GM12878 (cell line): ENCODE measurements around the gene TSTD2. TPM values are rescaled to one million over a fixed set of nuclear protein-coding genes. Genes with fewer than 3 reads are reported as not detected.

ENCODE experiments used
- ATAC-seq: fragments of 200-7000 bp; cut with Tn5 transposase; 3 replicates; pipeline ENCODE4 v1.9.1; 2020; ENCODE audit warnings: mild to moderate bottlenecking, moderate library complexity
- BruUV-seq: library from RNA; stranded (reverse); fragments of 400-500 nt; replicated peaks from 2 replicates; lab custom pipeline; 2021; lab: Mats Ljungman, UMichigan
- CTCF ChIA-PET: fragments of 300-600 bp; sonication (Branson Sonifier 250); formaldehyde crosslinking; extraction: SDS; loops from one replicate; lab custom pipeline; 2021; ENCODE audit warnings: inconsistent platforms; lab: Yijun Ruan, JAX
- POLR2A ChIA-PET: fragments of 350-600 bp; formaldehyde crosslinking; extraction: SDS; loops from one replicate; lab custom pipeline; 2021; ENCODE audit warnings: inconsistent platforms; lab: Charles Lee
- RAD21 ChIA-PET: fragments of 300-600 bp; sonication (Branson Sonifier 250); formaldehyde crosslinking; loops from one replicate; lab custom pipeline; 2023; ENCODE audit warnings: antibody characterized with exemption; ENCODE audit not compliant: unreplicated experiment; lab: Charles Lee
- SMC1A ChIA-PET: fragments of 300-600 bp; sonication (Branson Sonifier 250); formaldehyde crosslinking; loops from one replicate; lab custom pipeline; 2023; ENCODE audit not compliant: unreplicated experiment, uncharacterized antibody; lab: Charles Lee
- DNase-seq: peaks from one replicate; pipeline ENCODE4 v3.0.0-alpha.2; 2011; ENCODE audit warnings: low read depth, low spot score
- FAIRE-seq: peaks from 3 replicates; lab custom pipeline; 2011; peaks lifted over from hg19 to GRCh38; lab: Jason Lieb, UNC
- H2AFZ ChIP-seq: 2 replicates; pipeline ENCODE4 v1.6.0; 2011; ENCODE audit warnings: low read depth, low read length, control low read depth; ENCODE audit not compliant: control insufficient read depth
- H3K27ac ChIP-seq: 2 replicates; pipeline ENCODE4 v1.5.1; 2011; ENCODE audit warnings: control low read depth; ENCODE audit not compliant: control insufficient read depth, insufficient read depth
- H3K27me3 ChIP-seq, 2 experiments: replicated peaks in 1 of 2; 2 replicates each; pipeline versions ENCODE4 v1.6.0 to v1.6.1; 2011; ENCODE audit warnings: low read length in 1 of 2; ENCODE audit not compliant: control insufficient read depth in 2 of 2, insufficient read depth in 2 of 2
- H3K36me3 ChIP-seq, 2 experiments: 2 replicates each; pipeline ENCODE4 v1.5.1; 2011; ENCODE audit warnings: low read length in 1 of 2; ENCODE audit not compliant: control insufficient read depth in 2 of 2, insufficient read depth in 2 of 2
- H3K4me1 ChIP-seq: 2 replicates; pipeline ENCODE4 v1.6.1; 2011; ENCODE audit warnings: mild to moderate bottlenecking, low read length, moderate library complexity, mixed read lengths; ENCODE audit not compliant: control insufficient read depth, insufficient read depth
- H3K4me2 ChIP-seq: 2 replicates; pipeline ENCODE4 v1.6.0; 2011; ENCODE audit warnings: control low read depth; ENCODE audit not compliant: control insufficient read depth, insufficient read depth
- H3K4me3 ChIP-seq: fragments of 200-600 bp; sonication (generic); 2 replicates; pipeline ENCODE4 v1.5.1; 2016
- H3K79me2 ChIP-seq: 2 replicates; pipeline ENCODE4 v1.6.0; 2011; ENCODE audit warnings: low read length; ENCODE audit not compliant: control insufficient read depth, insufficient read depth
- H3K9ac ChIP-seq: 2 replicates; pipeline ENCODE4 v1.8.0; 2011; ENCODE audit warnings: low read length, control low read depth, mixed read lengths; ENCODE audit not compliant: control insufficient read depth, insufficient read depth
- H3K9me3 ChIP-seq: replicated peaks from 3 replicates; pipeline ENCODE4 v1.5.1; 2011; ENCODE audit warnings: mild to moderate bottlenecking, low read length; ENCODE audit not compliant: control insufficient read depth, insufficient read depth
- H4K20me1 ChIP-seq: 2 replicates; pipeline ENCODE4 v1.6.0; 2011; ENCODE audit not compliant: control insufficient read depth, insufficient read depth
- CHD2 ChIP-seq: IDR thresholded peaks from 2 replicates; pipeline ENCODE4 v1.6.1; 2011; ENCODE audit warnings: low read depth, low read length, improper control_type of control experiment, borderline replicate concordance
- GABPA ChIP-seq: IDR thresholded peaks from 2 replicates; pipeline ENCODE4 v1.6.1; 2014; ENCODE audit warnings: antibody characterized with exemption, low read depth, mild to moderate bottlenecking, inconsistent platforms
- HDAC2 ChIP-seq: fragments of 200-600 bp; sonication (generic); IDR thresholded peaks from 2 replicates; pipeline ENCODE4 v1.6.1; 2017
- KDM1A ChIP-seq: fragments of 200-600 bp; sonication (generic); IDR thresholded peaks from 2 replicates; pipeline ENCODE4 v1.6.1; 2016; ENCODE audit warnings: borderline replicate concordance
- NFIC ChIP-seq: IDR thresholded peaks from 2 replicates; pipeline ENCODE4 v1.6.1; 2012; ENCODE audit warnings: low read depth, mild to moderate bottlenecking, inconsistent platforms, low read length, moderate library complexity
- NR2C2 ChIP-seq: IDR thresholded peaks from 2 replicates; pipeline ENCODE4 v1.6.1; 2011; ENCODE audit warnings: borderline replicate concordance, low read depth; ENCODE audit not compliant: control insufficient read depth, insufficient read length
- PAX5 ChIP-seq: IDR thresholded peaks from 2 replicates; pipeline ENCODE4 v1.6.1; 2011; ENCODE audit warnings: low read depth, low read length, borderline replicate concordance
- PKNOX1 ChIP-seq: fragments of 450-650 bp; IDR thresholded peaks from 2 replicates; pipeline ENCODE4 v1.6.1; 2016; ENCODE audit warnings: mild to moderate bottlenecking
- RBBP5 ChIP-seq: fragments of 200-600 bp; sonication (generic); conservative IDR thresholded peaks from 2 replicates; pipeline ENCODE4 v1.6.1; 2016
- TARDBP ChIP-seq: IDR thresholded peaks from 2 replicates; pipeline ENCODE4 v1.6.1; 2016; ENCODE audit warnings: borderline replicate concordance
- ZNF207 ChIP-seq: fragments of 450-650 bp; IDR thresholded peaks from 2 replicates; pipeline ENCODE4 v1.6.1; 2014; ENCODE audit warnings: antibody characterized with exemption, mild to moderate bottlenecking, borderline replicate concordance
- ZNF622 ChIP-seq: fragments of 450-650 bp; IDR thresholded peaks from 2 replicates; pipeline ENCODE4 v1.6.1; 2017; ENCODE audit warnings: mild to moderate bottlenecking, inconsistent platforms
- WGBS: methylation state at CpG from one replicate; pipeline ENCODE4 v1.1.6; 2016; ENCODE audit warnings: low lambda C conversion rate; ENCODE audit not compliant: insufficient replicate concordance, insufficient coverage; ENCODE audit errors: missing lambda C conversion rate; 5-methylcytosine and 5-hydroxymethylcytosine counted together
- in situ Hi-C: fragments of 300-500 bp; cut with MboI; formaldehyde crosslinking; loops from 9 replicates; pipeline ENCODE4 v1.14.3; 2018; ENCODE audit warnings: mixed read lengths
- intact Hi-C: fragments of 100-400 bp; cut with micrococcal nuclease; formaldehyde crosslinking; loops from one replicate; pipeline ENCODE4 v1.14.2; 2022; ENCODE audit not compliant: unreplicated experiment
- polyA plus RNA-seq, 11 experiments: library from polyadenylated mRNA; depleted of rRNA in 4 of 11; unstranded in 6 of 11; stranded (reverse) in 5 of 11; fragments of >200 nt; fragmentation: Nextera tagmentation in 4 of 11; fragmentation: Illumina TruSeq in 1 of 11; extraction: Ambion mirVana in 4 of 11; extraction: Trizol in 1 of 11; gene quantifications; 1 replicate in 1 of 11; 2 replicates in 10 of 11; pipeline versions ENCODE4 v1.2.1 to v1.2.3, GENCODE V29; 2011 to 2016; ENCODE audit warnings: inconsistent platforms in 2 of 11, missing spikeins in 2 of 11, low read depth in 1 of 11
- total RNA-seq, 4 experiments: library from RNA; depleted of rRNA in 3 of 4; stranded (reverse); fragments of >200 nt in 3 of 4; fragmentation: Illumina TruSeq in 1 of 4; extraction: Trizol in 1 of 4; gene quantifications; 2 replicates each; pipeline versions ENCODE4 v1.2.1 to v1.2.3, GENCODE V29; 2013 to 2021
- TF ChIP-seq, protein P1 (sequence below): fragments of 450-650 bp; IDR thresholded peaks from 2 replicates; pipeline ENCODE4 v1.6.1; 2017; ENCODE audit warnings: antibody characterized with exemption, mild to moderate bottlenecking, moderate library complexity

The TSTD2 gene
- total and polyA plus RNA-seq, 10 of the 15 experiments (the other 5 are each of a cell fraction or from before 2014, with no cell fraction given) = 5.0 to 30.6 (median 14.1) TPM

- POLR2A ChIA-PET = interaction anchor here (0.9 to 1.4 kb wide), 4 partner anchors 8 to 80 kb away, joined by 3 to 5 read pairs (median 4); partner anchors contain the start of gene XPA
- H3K9me3 ChIP-seq = no peaks in the 10 kb centered on the region
- CTCF ChIA-PET = interaction anchor here (1.0 to 5.5 kb wide), 10 partner anchors 10 to 261 kb away, joined by 3 to 28 read pairs (median 6); partner anchors contain the start of gene XPA
- H4K20me1 ChIP-seq = no peaks in the 10 kb centered on the region
- SMC1A ChIA-PET = interaction anchor here (0.7 to 3.1 kb wide), 10 partner anchors 9 to 209 kb away, joined by 3 to 14 read pairs (median 4); no protein-coding TSS in a partner anchor
- peaks cover 4 to 12% of the 10 kb centered on the region in 2 experiments for H3K36me3 ChIP-seq
- FAIRE-seq (no peak), DNase-seq (no peak), ATAC-seq (no peak)
- no peak overlapping the region for H3K9ac ChIP-seq
- in situ Hi-C loops = loop anchor here (25.0 kb wide), 1 partner anchor 1228 kb away; the partner anchor contains the start of gene ZNF367
- peaks cover 58% of the 10 kb centered on the region for H3K79me2 ChIP-seq
- WGBS = 95% methylated on average over 2 of the region's 2 CpGs
- BruUV-seq = no TSS peak
- H3K27ac ChIP-seq = no peak overlapping the region
- RAD21 ChIA-PET = interaction anchor here (0.7 kb wide), 1 partner anchor 25 kb away, joined by 4 read pairs; no protein-coding TSS in a partner anchor
- no peak overlapping the region for H3K4me3 ChIP-seq
- H2AFZ ChIP-seq = no peak overlapping the region
- no peaks in the 10 kb centered on the region for H3K27me3 ChIP-seq
- intact Hi-C loops = no loop called here
- no peak overlapping the region for H3K4me2 ChIP-seq
- H3K4me1 ChIP-seq = no peaks in the 10 kb centered on the region
- no peak for TF ChIP-seq TARDBP
- TF ChIP-seq, protein P1, sequence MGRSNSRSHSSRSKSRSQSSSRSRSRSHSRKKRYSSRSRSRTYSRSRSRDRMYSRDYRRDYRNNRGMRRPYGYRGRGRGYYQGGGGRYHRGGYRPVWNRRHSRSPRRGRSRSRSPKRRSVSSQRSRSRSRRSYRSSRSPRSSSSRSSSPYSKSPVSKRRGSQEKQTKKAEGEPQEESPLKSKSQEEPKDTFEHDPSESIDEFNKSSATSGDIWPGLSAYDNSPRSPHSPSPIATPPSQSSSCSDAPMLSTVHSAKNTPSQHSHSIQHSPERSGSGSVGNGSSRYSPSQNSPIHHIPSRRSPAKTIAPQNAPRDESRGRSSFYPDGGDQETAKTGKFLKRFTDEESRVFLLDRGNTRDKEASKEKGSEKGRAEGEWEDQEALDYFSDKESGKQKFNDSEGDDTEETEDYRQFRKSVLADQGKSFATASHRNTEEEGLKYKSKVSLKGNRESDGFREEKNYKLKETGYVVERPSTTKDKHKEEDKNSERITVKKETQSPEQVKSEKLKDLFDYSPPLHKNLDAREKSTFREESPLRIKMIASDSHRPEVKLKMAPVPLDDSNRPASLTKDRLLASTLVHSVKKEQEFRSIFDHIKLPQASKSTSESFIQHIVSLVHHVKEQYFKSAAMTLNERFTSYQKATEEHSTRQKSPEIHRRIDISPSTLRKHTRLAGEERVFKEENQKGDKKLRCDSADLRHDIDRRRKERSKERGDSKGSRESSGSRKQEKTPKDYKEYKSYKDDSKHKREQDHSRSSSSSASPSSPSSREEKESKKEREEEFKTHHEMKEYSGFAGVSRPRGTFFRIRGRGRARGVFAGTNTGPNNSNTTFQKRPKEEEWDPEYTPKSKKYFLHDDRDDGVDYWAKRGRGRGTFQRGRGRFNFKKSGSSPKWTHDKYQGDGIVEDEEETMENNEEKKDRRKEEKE = no peak
- no peak for TF ChIP-seq ZNF207
- TF ChIP-seq HDAC2 = no peak
- TF ChIP-seq KDM1A = no peak
- TF ChIP-seq RBBP5 = no peak
- TF ChIP-seq GABPA = no peak
- TF ChIP-seq NFIC = no peak
- no peak for TF ChIP-seq CHD2
- TF ChIP-seq PKNOX1 = no peak
- no peak for TF ChIP-seq NR2C2
- no peak for TF ChIP-seq ZNF622
- TF ChIP-seq PAX5 = no peak
These were observed 7.2 kb upstream of the TSTD2 start for GRCh38 chr9:97640325-97640724.
